GM10248 (cell line): Measurements from ENCODE around the gene PHLPP1.

Experiments
- CTCF ChIA-PET: fragments of 300-600 bp; sonication (Branson Sonifier 250); formaldehyde crosslinking; extraction: SDS; loops from one replicate; lab custom pipeline; 2021; ENCODE audit warnings: antibody characterized with exemption; lab: Yijun Ruan, JAX
- POLR2A ChIA-PET: fragments of 350-650 bp; sonication (Branson Sonifier 250); formaldehyde crosslinking; extraction: SDS; loops from one replicate; lab custom pipeline; 2020; ENCODE audit warnings: antibody characterized with exemption; lab: Yijun Ruan, JAX
- DNase-seq: peaks from one replicate; pipeline ENCODE4 v3.0.0; 2012; ENCODE audit errors: extremely low spot score
- TF ChIP-seq, protein P1 (sequence below): IDR thresholded peaks from 2 replicates; pipeline ENCODE4 v1.5.1; 2012; ENCODE audit warnings: mild to moderate bottlenecking, low read depth; ENCODE audit errors: extremely low read depth, missing control alignments, control extremely low read depth

The PHLPP1 gene

DNA sequence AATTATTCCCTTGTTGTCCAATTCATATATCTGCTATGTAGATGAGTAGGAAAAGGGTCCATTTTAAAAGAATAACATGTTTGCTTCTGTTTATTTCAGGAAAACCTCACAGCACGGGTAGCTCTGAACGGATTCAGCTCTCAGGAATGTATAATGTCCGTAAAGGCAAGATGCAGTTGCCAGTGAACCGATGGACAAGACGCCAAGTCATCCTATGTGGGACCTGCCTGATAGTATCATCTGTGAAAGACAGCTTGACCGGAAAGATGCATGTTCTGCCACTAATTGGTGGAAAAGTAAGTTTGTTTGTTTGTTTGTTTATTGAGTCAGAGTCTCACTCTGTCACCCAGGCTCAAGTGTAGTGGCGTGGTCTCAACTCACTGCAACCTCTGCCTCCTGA, 114.6 kb downstream of the PHLPP1 start:
- DNase-seq, result no peak
- ChIA-PET POLR2A (no interaction called here), CTCF (no interaction called here)
- TF ChIP-seq, protein P1, sequence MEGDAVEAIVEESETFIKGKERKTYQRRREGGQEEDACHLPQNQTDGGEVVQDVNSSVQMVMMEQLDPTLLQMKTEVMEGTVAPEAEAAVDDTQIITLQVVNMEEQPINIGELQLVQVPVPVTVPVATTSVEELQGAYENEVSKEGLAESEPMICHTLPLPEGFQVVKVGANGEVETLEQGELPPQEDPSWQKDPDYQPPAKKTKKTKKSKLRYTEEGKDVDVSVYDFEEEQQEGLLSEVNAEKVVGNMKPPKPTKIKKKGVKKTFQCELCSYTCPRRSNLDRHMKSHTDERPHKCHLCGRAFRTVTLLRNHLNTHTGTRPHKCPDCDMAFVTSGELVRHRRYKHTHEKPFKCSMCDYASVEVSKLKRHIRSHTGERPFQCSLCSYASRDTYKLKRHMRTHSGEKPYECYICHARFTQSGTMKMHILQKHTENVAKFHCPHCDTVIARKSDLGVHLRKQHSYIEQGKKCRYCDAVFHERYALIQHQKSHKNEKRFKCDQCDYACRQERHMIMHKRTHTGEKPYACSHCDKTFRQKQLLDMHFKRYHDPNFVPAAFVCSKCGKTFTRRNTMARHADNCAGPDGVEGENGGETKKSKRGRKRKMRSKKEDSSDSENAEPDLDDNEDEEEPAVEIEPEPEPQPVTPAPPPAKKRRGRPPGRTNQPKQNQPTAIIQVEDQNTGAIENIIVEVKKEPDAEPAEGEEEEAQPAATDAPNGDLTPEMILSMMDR, result no peak

DNA sequence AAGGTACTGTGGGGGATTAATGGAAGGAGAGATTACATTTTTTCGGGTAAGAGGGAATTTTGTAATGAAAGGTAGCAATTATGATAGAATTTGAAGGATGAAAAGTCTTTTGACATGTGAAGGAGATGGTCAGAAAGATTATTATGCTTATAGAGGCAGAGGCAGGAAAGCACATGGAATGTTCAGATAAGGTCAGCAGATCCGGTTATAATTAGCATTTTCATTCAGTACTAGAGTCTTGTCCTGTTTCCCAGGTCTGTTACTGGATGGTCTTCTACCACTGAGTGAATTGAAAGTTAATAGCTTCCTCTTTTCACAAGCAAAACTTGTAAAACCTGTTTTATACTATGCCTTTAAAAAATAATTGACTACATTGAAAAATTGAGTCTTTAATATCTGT, 116.9 kb downstream of the PHLPP1 start:
- peak; percentile 18 for DNase-seq
- CTCF ChIA-PET, result interaction anchor here (0.8 to 1.5 kb wide), 3 partner anchors 15 to 69 kb away, joined by 3 to 4 read pairs (median 3); no protein-coding TSS in a partner anchor
- TF ChIP-seq, protein P1, result no peak
- POLR2A ChIA-PET, result no interaction called here

DNA sequence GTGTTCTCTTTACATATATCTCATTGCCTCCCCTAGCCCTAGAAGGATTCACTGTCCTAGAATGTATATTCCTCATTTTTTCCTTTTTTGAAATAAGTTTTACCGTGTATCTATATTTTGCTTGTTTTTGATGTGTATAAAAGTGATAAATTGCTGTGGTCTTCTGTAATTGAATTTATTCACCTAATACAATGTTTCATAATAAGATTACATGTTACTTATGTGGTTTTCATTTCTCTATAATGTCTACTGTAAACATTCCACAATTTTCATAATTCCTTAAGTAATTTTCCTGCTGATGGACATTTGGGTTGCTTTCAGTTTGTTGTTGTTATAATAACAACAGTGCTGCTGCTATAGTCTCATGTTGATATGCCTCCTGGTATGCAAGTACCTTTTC, 118.2 kb downstream of the PHLPP1 start:
- DNase-seq, result no peak
- ChIA-PET CTCF (no interaction called here), POLR2A (no interaction called here)
- TF ChIP-seq, protein P1, result no peak

DNA sequence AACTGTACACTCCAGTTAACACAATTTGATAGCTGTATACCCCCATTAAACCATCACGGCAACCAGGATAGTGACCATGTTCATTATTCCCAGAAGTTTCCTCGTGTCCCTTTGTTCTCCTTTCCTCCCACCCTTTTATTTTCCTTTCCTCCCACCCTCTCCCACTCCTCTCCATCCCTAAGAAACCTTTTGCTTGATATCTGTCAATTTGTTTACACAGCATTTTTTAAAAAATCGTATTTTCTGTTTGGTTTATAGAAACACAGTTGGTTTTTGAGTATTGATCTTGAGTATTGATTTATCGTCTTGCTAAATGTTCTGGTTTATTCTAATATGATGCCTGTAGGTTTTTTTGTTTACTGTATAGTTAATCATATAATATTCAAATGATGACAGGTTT, 119.4 kb downstream of the PHLPP1 start:
- DNase-seq, result no peak
- ChIA-PET CTCF (no interaction called here), POLR2A (no interaction called here)
- TF ChIP-seq, protein P1, result no peak

DNA sequence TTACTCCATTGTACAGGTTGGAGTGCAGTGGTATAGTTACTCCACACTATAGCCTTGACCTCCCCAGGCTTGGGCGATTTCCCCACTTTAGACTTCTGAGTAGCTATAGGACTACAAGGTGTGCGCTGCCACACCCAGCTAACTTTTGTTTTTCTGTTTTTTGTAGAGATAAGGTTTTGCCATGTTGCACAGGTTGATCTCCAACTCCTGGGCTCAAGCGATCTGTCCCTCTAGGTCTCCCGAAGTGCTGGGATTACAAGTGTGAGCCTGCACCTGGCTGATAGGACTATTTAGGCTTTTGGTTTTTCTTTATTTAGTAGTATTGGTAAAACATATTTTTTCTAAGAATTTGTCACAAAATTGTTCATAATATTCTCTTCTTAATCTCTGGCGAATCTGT, 121.7 kb downstream of the PHLPP1 start:
- ChIA-PET CTCF (interaction anchor here (1.5 kb wide), 1 partner anchor 20 kb away, joined by 3 read pairs; no protein-coding TSS in a partner anchor), POLR2A (no interaction called here)
- DNase-seq, result no peak
- TF ChIP-seq, protein P1, result no peak

DNA sequence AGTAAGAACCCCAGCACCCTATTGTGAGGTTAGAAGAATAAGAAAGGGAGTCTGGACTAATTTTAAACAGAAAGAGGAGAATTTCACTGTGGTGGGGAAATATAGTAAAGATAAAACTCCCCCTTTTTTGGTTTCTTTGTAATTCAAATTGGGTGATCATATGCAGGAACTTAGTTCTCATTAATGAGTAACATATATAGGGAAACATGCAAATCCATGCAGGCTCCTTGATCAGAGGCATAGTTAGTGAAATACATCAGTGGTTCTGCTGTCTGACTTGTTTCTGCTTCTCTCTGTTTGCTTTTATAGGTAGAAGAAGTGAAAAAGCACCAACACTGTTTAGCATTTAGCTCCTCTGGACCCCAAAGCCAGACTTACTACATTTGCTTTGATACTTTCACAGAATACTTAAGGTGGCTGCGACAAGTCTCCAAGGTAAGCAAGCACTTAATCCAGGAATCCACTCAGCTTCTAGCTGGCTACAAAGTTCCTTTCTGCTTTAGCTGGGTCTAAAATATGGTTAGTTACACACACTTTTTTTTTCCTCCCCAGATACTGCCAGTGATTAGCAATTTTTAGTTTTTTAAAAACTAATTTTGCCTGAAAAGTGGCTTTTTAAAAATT, 123.2 kb downstream of the PHLPP1 start:
- TF ChIP-seq, protein P1, result no peak
- DNase-seq, result peak; percentile 47
- ChIA-PET POLR2A (no interaction called here), CTCF (no interaction called here)
